GM12878 (cell line): ENCODE results near the gene TBL3. TPM values are rescaled to one million over a fixed set of nuclear protein-coding genes. Genes with fewer than 3 reads are reported as not detected.

Source experiments
- ATAC-seq: fragments of 200-7000 bp; cut with Tn5 transposase; 3 replicates; pipeline ENCODE4 v1.9.1; 2020; ENCODE audit warnings: mild to moderate bottlenecking, moderate library complexity
- BruUV-seq: library from RNA; stranded (reverse); fragments of 400-500 nt; replicated peaks from 2 replicates; lab custom pipeline; 2021; lab: Mats Ljungman, UMichigan
- CTCF ChIA-PET: fragments of 300-600 bp; sonication (Branson Sonifier 250); formaldehyde crosslinking; extraction: SDS; loops from one replicate; lab custom pipeline; 2021; ENCODE audit warnings: inconsistent platforms; lab: Yijun Ruan, JAX
- POLR2A ChIA-PET: fragments of 350-600 bp; formaldehyde crosslinking; extraction: SDS; loops from one replicate; lab custom pipeline; 2021; ENCODE audit warnings: inconsistent platforms; lab: Charles Lee
- RAD21 ChIA-PET: fragments of 300-600 bp; sonication (Branson Sonifier 250); formaldehyde crosslinking; loops from one replicate; lab custom pipeline; 2023; ENCODE audit warnings: antibody characterized with exemption; ENCODE audit not compliant: unreplicated experiment; lab: Charles Lee
- SMC1A ChIA-PET: fragments of 300-600 bp; sonication (Branson Sonifier 250); formaldehyde crosslinking; loops from one replicate; lab custom pipeline; 2023; ENCODE audit not compliant: unreplicated experiment, uncharacterized antibody; lab: Charles Lee
- DNase-seq: peaks from one replicate; pipeline ENCODE4 v3.0.0-alpha.2; 2011; ENCODE audit warnings: low read depth, low spot score
- FAIRE-seq: peaks from 3 replicates; lab custom pipeline; 2011; peaks lifted over from hg19 to GRCh38; lab: Jason Lieb, UNC
- H2AFZ ChIP-seq: 2 replicates; pipeline ENCODE4 v1.6.0; 2011; ENCODE audit warnings: low read depth, low read length, control low read depth; ENCODE audit not compliant: control insufficient read depth
- H3K27ac ChIP-seq: 2 replicates; pipeline ENCODE4 v1.5.1; 2011; ENCODE audit warnings: control low read depth; ENCODE audit not compliant: control insufficient read depth, insufficient read depth
- H3K27me3 ChIP-seq, 2 experiments: replicated peaks in 1 of 2; 2 replicates each; pipeline versions ENCODE4 v1.6.0 to v1.6.1; 2011; ENCODE audit warnings: low read length in 1 of 2; ENCODE audit not compliant: control insufficient read depth in 2 of 2, insufficient read depth in 2 of 2
- H3K36me3 ChIP-seq, 2 experiments: 2 replicates each; pipeline ENCODE4 v1.5.1; 2011; ENCODE audit warnings: low read length in 1 of 2; ENCODE audit not compliant: control insufficient read depth in 2 of 2, insufficient read depth in 2 of 2
- H3K4me1 ChIP-seq: 2 replicates; pipeline ENCODE4 v1.6.1; 2011; ENCODE audit warnings: mild to moderate bottlenecking, low read length, moderate library complexity, mixed read lengths; ENCODE audit not compliant: control insufficient read depth, insufficient read depth
- H3K4me2 ChIP-seq: 2 replicates; pipeline ENCODE4 v1.6.0; 2011; ENCODE audit warnings: control low read depth; ENCODE audit not compliant: control insufficient read depth, insufficient read depth
- H3K4me3 ChIP-seq: fragments of 200-600 bp; sonication (generic); 2 replicates; pipeline ENCODE4 v1.5.1; 2016
- H3K79me2 ChIP-seq: 2 replicates; pipeline ENCODE4 v1.6.0; 2011; ENCODE audit warnings: low read length; ENCODE audit not compliant: control insufficient read depth, insufficient read depth
- H3K9ac ChIP-seq: 2 replicates; pipeline ENCODE4 v1.8.0; 2011; ENCODE audit warnings: low read length, control low read depth, mixed read lengths; ENCODE audit not compliant: control insufficient read depth, insufficient read depth
- H3K9me3 ChIP-seq: replicated peaks from 3 replicates; pipeline ENCODE4 v1.5.1; 2011; ENCODE audit warnings: mild to moderate bottlenecking, low read length; ENCODE audit not compliant: control insufficient read depth, insufficient read depth
- H4K20me1 ChIP-seq: 2 replicates; pipeline ENCODE4 v1.6.0; 2011; ENCODE audit not compliant: control insufficient read depth, insufficient read depth
- BRCA1 ChIP-seq: IDR thresholded peaks from 2 replicates; pipeline ENCODE4 v1.6.1; 2011; ENCODE audit warnings: low read depth, low read length, improper control_type of control experiment
- CREM ChIP-seq: IDR thresholded peaks from 2 replicates; pipeline ENCODE4 v1.6.1; 2014; ENCODE audit warnings: antibody characterized with exemption, low read depth
- PAX5 ChIP-seq: IDR thresholded peaks from 2 replicates; pipeline ENCODE4 v1.6.1; 2011; ENCODE audit warnings: low read depth, low read length, borderline replicate concordance
- RB1 ChIP-seq: fragments of 450-650 bp; formaldehyde crosslinking; IDR thresholded peaks from 2 replicates; pipeline ENCODE4 v1.6.1; 2017; ENCODE audit warnings: mild to moderate bottlenecking, borderline replicate concordance
- REST ChIP-seq: IDR thresholded peaks from 2 replicates; pipeline ENCODE4 v1.6.1; 2012; ENCODE audit warnings: mild to moderate bottlenecking, low read depth, low read length
- SUZ12 ChIP-seq: fragments of 200-600 bp; sonication (generic); IDR thresholded peaks from one replicate; pipeline ENCODE4 v1.6.1; 2018; ENCODE audit warnings: antibody characterized with exemption, mild to moderate bottlenecking; ENCODE audit not compliant: unreplicated experiment
- ZBED1 ChIP-seq: IDR thresholded peaks from 2 replicates; pipeline ENCODE4 v1.6.1; 2016; ENCODE audit warnings: borderline replicate concordance
- ZNF207 ChIP-seq: fragments of 450-650 bp; IDR thresholded peaks from 2 replicates; pipeline ENCODE4 v1.6.1; 2014; ENCODE audit warnings: antibody characterized with exemption, mild to moderate bottlenecking, borderline replicate concordance
- ZNF217 ChIP-seq: fragments of 450-650 bp; IDR thresholded peaks from 2 replicates; pipeline ENCODE4 v1.6.1; 2017; ENCODE audit warnings: antibody characterized with exemption, mild to moderate bottlenecking
- ZSCAN29 ChIP-seq: fragments of 450-650 bp; IDR thresholded peaks from 2 replicates; pipeline ENCODE4 v1.6.1; 2017; ENCODE audit warnings: mild to moderate bottlenecking, moderate library complexity
- WGBS: methylation state at CpG from one replicate; pipeline ENCODE4 v1.1.6; 2016; ENCODE audit warnings: low lambda C conversion rate; ENCODE audit not compliant: insufficient replicate concordance, insufficient coverage; ENCODE audit errors: missing lambda C conversion rate; 5-methylcytosine and 5-hydroxymethylcytosine counted together
- in situ Hi-C: fragments of 300-500 bp; cut with MboI; formaldehyde crosslinking; loops from 9 replicates; pipeline ENCODE4 v1.14.3; 2018; ENCODE audit warnings: mixed read lengths
- intact Hi-C: fragments of 100-400 bp; cut with micrococcal nuclease; formaldehyde crosslinking; loops from one replicate; pipeline ENCODE4 v1.14.2; 2022; ENCODE audit not compliant: unreplicated experiment
- polyA plus RNA-seq, 11 experiments: library from polyadenylated mRNA; depleted of rRNA in 4 of 11; unstranded in 6 of 11; stranded (reverse) in 5 of 11; fragments of >200 nt; fragmentation: Nextera tagmentation in 4 of 11; fragmentation: Illumina TruSeq in 1 of 11; extraction: Ambion mirVana in 4 of 11; extraction: Trizol in 1 of 11; gene quantifications; 1 replicate in 1 of 11; 2 replicates in 10 of 11; pipeline versions ENCODE4 v1.2.1 to v1.2.3, GENCODE V29; 2011 to 2016; ENCODE audit warnings: inconsistent platforms in 2 of 11, missing spikeins in 2 of 11, low read depth in 1 of 11
- total RNA-seq, 4 experiments: library from RNA; depleted of rRNA in 3 of 4; stranded (reverse); fragments of >200 nt in 3 of 4; fragmentation: Illumina TruSeq in 1 of 4; extraction: Trizol in 1 of 4; gene quantifications; 2 replicates each; pipeline versions ENCODE4 v1.2.1 to v1.2.3, GENCODE V29; 2013 to 2021
- TF ChIP-seq, protein P1 (sequence below): fragments of 150-350 bp; IDR thresholded peaks from 2 replicates; pipeline ENCODE4 v1.6.1; 2014; ENCODE audit warnings: mild to moderate bottlenecking, low read depth, low read length
- TF ChIP-seq, protein P2 (sequence below): IDR thresholded peaks from 2 replicates; pipeline ENCODE4 v1.6.1; 2012; ENCODE audit warnings: improper control_type of control experiment, low read depth, low read length; ENCODE audit not compliant: insufficient replicate concordance

The TBL3 gene
- total and polyA plus RNA-seq, 10 of the 15 experiments (the other 5 are each of a cell fraction or from before 2014, with no cell fraction given): 1.2 to 101 (median 34.2) TPM

GRCh38 chr16:1929578-1930337, 42.1 kb upstream of the TBL3 start:
- H3K9ac ChIP-seq: no peak overlapping the region
- H3K79me2 ChIP-seq: no peaks in the 10 kb centered on the region
- ATAC-seq: peak; percentile 98
- no peak for DNase-seq
- H2AFZ ChIP-seq: peak overlapping the region; percentile 73
- in situ Hi-C loops (loop anchor here (10.0 kb wide), 1 partner anchor 65 kb away; no protein-coding TSS in a partner anchor), intact Hi-C loops (loop anchor here (2.0 kb wide), 1 partner anchor 67 kb away; no protein-coding TSS in a partner anchor)
- H3K4me3 ChIP-seq: peak overlapping the region; percentile 60; the same call in 1 of the 2 replicates
- ChIA-PET CTCF (interaction anchor here (0.6 to 4.2 kb wide), 9 partner anchors 10 to 119 kb away, joined by 3 to 21 read pairs (median 6); no protein-coding TSS in a partner anchor), POLR2A (interaction anchor here (0.6 to 0.9 kb wide), 2 partner anchors 78 to 147 kb away, joined by 3 to 7 read pairs; partner anchors contain the start of genes NUBP2 and SPSB3), RAD21 (interaction anchor here (1.0 to 2.0 kb wide), 4 partner anchors 11 to 147 kb away, joined by 3 to 6 read pairs (median 4); partner anchors contain the start of genes FAHD1, NUBP2 and SPSB3), SMC1A (interaction anchor here (1.3 to 1.8 kb wide), 3 partner anchors 63 to 211 kb away, joined by 3 to 5 read pairs (median 3); no protein-coding TSS in a partner anchor)
- FAIRE-seq: no peak
- no peaks in the 10 kb centered on the region for H4K20me1 ChIP-seq
- H3K27me3 ChIP-seq: no peaks in the 10 kb centered on the region; a peak in 3 of 4 replicates
- no peaks in the 10 kb centered on the region; the same call in 1 of the 2 replicates for H3K4me1 ChIP-seq
- no TSS peak for BruUV-seq
- H3K27ac ChIP-seq: no peak overlapping the region
- WGBS: 11% methylated on average over 50 of the region's 70 CpGs
- no peaks in the 10 kb centered on the region for H3K36me3 ChIP-seq
- peak overlapping the region; percentile 62 for H3K4me2 ChIP-seq
- H3K9me3 ChIP-seq: no peaks in the 10 kb centered on the region
- TF ChIP-seq ZBED1: no peak
- TF ChIP-seq ZSCAN29: peak; percentile 70; the same call in 1 of the 2 replicates
- no peak for TF ChIP-seq SUZ12
- no peak for TF ChIP-seq BRCA1
- TF ChIP-seq, protein P1, sequence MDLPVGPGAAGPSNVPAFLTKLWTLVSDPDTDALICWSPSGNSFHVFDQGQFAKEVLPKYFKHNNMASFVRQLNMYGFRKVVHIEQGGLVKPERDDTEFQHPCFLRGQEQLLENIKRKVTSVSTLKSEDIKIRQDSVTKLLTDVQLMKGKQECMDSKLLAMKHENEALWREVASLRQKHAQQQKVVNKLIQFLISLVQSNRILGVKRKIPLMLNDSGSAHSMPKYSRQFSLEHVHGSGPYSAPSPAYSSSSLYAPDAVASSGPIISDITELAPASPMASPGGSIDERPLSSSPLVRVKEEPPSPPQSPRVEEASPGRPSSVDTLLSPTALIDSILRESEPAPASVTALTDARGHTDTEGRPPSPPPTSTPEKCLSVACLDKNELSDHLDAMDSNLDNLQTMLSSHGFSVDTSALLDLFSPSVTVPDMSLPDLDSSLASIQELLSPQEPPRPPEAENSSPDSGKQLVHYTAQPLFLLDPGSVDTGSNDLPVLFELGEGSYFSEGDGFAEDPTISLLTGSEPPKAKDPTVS: no peak
- 0 out of 2 replicates have a peak, but pooled peaks have one; percentile 60 for TF ChIP-seq ZNF217
- peak; percentile 83; the same call in 1 of the 2 replicates for TF ChIP-seq RB1
- TF ChIP-seq CREM: no peak
- no peak for TF ChIP-seq PAX5
- TF ChIP-seq, protein P2, sequence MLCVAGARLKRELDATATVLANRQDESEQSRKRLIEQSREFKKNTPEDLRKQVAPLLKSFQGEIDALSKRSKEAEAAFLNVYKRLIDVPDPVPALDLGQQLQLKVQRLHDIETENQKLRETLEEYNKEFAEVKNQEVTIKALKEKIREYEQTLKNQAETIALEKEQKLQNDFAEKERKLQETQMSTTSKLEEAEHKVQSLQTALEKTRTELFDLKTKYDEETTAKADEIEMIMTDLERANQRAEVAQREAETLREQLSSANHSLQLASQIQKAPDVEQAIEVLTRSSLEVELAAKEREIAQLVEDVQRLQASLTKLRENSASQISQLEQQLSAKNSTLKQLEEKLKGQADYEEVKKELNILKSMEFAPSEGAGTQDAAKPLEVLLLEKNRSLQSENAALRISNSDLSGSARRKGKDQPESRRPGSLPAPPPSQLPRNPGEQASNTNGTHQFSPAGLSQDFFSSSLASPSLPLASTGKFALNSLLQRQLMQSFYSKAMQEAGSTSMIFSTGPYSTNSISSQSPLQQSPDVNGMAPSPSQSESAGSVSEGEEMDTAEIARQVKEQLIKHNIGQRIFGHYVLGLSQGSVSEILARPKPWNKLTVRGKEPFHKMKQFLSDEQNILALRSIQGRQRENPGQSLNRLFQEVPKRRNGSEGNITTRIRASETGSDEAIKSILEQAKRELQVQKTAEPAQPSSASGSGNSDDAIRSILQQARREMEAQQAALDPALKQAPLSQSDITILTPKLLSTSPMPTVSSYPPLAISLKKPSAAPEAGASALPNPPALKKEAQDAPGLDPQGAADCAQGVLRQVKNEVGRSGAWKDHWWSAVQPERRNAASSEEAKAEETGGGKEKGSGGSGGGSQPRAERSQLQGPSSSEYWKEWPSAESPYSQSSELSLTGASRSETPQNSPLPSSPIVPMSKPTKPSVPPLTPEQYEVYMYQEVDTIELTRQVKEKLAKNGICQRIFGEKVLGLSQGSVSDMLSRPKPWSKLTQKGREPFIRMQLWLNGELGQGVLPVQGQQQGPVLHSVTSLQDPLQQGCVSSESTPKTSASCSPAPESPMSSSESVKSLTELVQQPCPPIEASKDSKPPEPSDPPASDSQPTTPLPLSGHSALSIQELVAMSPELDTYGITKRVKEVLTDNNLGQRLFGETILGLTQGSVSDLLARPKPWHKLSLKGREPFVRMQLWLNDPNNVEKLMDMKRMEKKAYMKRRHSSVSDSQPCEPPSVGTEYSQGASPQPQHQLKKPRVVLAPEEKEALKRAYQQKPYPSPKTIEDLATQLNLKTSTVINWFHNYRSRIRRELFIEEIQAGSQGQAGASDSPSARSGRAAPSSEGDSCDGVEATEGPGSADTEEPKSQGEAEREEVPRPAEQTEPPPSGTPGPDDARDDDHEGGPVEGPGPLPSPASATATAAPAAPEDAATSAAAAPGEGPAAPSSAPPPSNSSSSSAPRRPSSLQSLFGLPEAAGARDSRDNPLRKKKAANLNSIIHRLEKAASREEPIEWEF: no peak
- no peak for TF ChIP-seq REST
- peak; percentile 60; the same call in 1 of the 2 replicates for TF ChIP-seq ZNF207
